Neural progenitor cell (in vitro differentiated cells): ENCODE measurements around the gene CKLF. TPM values are rescaled to one million over a fixed set of nuclear protein-coding genes. Genes with fewer than 3 reads are reported as not detected.
A peak's percentile ranks its signal among the peaks of the same experiment; 100 is the strongest.

Experiments
- DNase-seq: peaks from one replicate; pipeline ENCODE4 v3.0.0-alpha.2; 2016; ENCODE audit warnings: low spot score
- H2AFZ ChIP-seq: fragments of 200-600 bp; sonication (generic); replicated peaks from 2 replicates; pipeline ENCODE4 v1.6.1; 2016; ENCODE audit warnings: antibody characterized with exemption
- H3F3A ChIP-seq: fragments of 200-600 bp; sonication (generic); 2 replicates; pipeline ENCODE4 v1.6.1; 2016; ENCODE audit warnings: antibody characterized with exemption, low read depth
- H3K27ac ChIP-seq: fragments of 200-600 bp; sonication (generic); 2 replicates; pipeline ENCODE4 v1.5.1; 2016; ENCODE audit warnings: mild to moderate bottlenecking
- H3K27me3 ChIP-seq: fragments of 200-600 bp; sonication (generic); 2 replicates; pipeline ENCODE4 v1.6.1; 2016; ENCODE audit warnings: mild to moderate bottlenecking, moderate library complexity
- H3K36me3 ChIP-seq: fragments of 200-600 bp; sonication (generic); 2 replicates; pipeline ENCODE4 v1.5.1; 2016
- H3K4me1 ChIP-seq: fragments of 200-600 bp; sonication (generic); 2 replicates; pipeline ENCODE4 v1.6.1; 2016; ENCODE audit warnings: mixed run types
- H3K4me2 ChIP-seq: fragments of 200-600 bp; sonication (generic); 2 replicates; pipeline ENCODE4 v1.6.1; 2016
- H3K4me3 ChIP-seq: fragments of 200-600 bp; sonication (generic); 2 replicates; pipeline ENCODE4 v1.5.1; 2016
- H3K79me2 ChIP-seq: fragments of 200-600 bp; sonication (generic); 2 replicates; pipeline ENCODE4 v1.6.1; 2016; ENCODE audit warnings: low read depth
- H3K9ac ChIP-seq: fragments of 200-600 bp; sonication (generic); 2 replicates; pipeline ENCODE4 v1.6.1; 2016
- H3K9me3 ChIP-seq: fragments of 200-600 bp; sonication (generic); 2 replicates; pipeline ENCODE4 v1.5.1; 2016; ENCODE audit warnings: low read depth
- H4K20me1 ChIP-seq: fragments of 200-600 bp; sonication (generic); 2 replicates; pipeline ENCODE4 v1.6.1; 2016; ENCODE audit warnings: low read depth
- H3K27ac Mint-ChIP-seq: 3 replicates; pipeline ENCODE4 v1.8.0; 2021; ENCODE audit warnings: mixed read lengths
- H3K27me3 Mint-ChIP-seq: 2 replicates; pipeline ENCODE4 v1.8.0; 2022; ENCODE audit warnings: low read depth, mild to moderate bottlenecking, inconsistent platforms, moderate library complexity, mixed read lengths; ENCODE audit not compliant: insufficient read depth
- H3K36me3 Mint-ChIP-seq: 3 replicates; pipeline ENCODE4 v1.8.0; 2021; ENCODE audit warnings: mixed read lengths
- H3K4me1 Mint-ChIP-seq: 3 replicates; pipeline ENCODE4 v1.8.0; 2021; ENCODE audit warnings: mixed read lengths
- H3K4me3 Mint-ChIP-seq: 3 replicates; pipeline ENCODE4 v1.8.0; 2021; ENCODE audit warnings: mild to moderate bottlenecking, moderate library complexity, mixed read lengths
- H3K9me3 Mint-ChIP-seq: 3 replicates; pipeline ENCODE4 v1.8.0; 2020; ENCODE audit warnings: mixed read lengths
- CTCF ChIP-seq: fragments of 200-600 bp; sonication (generic); IDR thresholded peaks from 2 replicates; pipeline ENCODE4 v1.5.1; 2017; ENCODE audit warnings: antibody characterized with exemption, mild to moderate bottlenecking
- EZH2 ChIP-seq: fragments of 200-600 bp; sonication (generic); IDR thresholded peaks from 2 replicates; pipeline ENCODE4 v1.6.1; 2017; ENCODE audit warnings: antibody characterized with exemption, mild to moderate bottlenecking, moderate library complexity
- EZH2phosphoT487 ChIP-seq: fragments of 200-600 bp; sonication (generic); IDR thresholded peaks from 2 replicates; pipeline ENCODE4 v1.6.1; 2017; ENCODE audit warnings: antibody characterized with exemption
- total RNA-seq: library from RNA; depleted of rRNA; stranded (reverse); fragments of >200 nt; gene quantifications from 2 replicates; pipeline ENCODE4 v1.2.3, GENCODE V29; 2015; ENCODE audit warnings: low replicate concordance

CKLF gene
- total RNA-seq, 1 donor from 2014 or later: 38.6 TPM

GRCh38 chr16:66605979-66606751, 53.8 kb downstream of the CKLF start:
- Histone ChIP-seq H3K4me1 (peaks cover 9% of the 10 kb centered on the region), H3K36me3 (no peaks in the 10 kb centered on the region), H3F3A (peaks cover 29% of the 10 kb centered on the region), H3K4me2 (peak overlapping the region; percentile 85), H3K27ac (no peak overlapping the region), H3K9me3 (no peaks in the 10 kb centered on the region), H3K27me3 (no peaks in the 10 kb centered on the region), H3K4me3 (peak overlapping the region; percentile 95), H4K20me1 (peaks cover 51% of the 10 kb centered on the region), H2AFZ (no peak overlapping the region), H3K79me2 (peaks cover 43% of the 10 kb centered on the region), H3K9ac (peak overlapping the region; percentile 62)
- TF ChIP-seq EZH2phosphoT487: no peak
- Mint-ChIP-seq H3K4me1 (peaks cover 31% of the 10 kb centered on the region), H3K36me3 (peaks cover 15% of the 10 kb centered on the region), H3K4me3 (peak overlapping the region; percentile 83), H3K9me3 (no peaks in the 10 kb centered on the region), H3K27me3 (peaks cover 8% of the 10 kb centered on the region), H3K27ac (no peak overlapping the region)
- DNase-seq: no peak

- no peaks in the 10 kb centered on the region for H3K9me3 Mint-ChIP-seq
- H3K4me1 ChIP-seq: peaks cover 9% of the 10 kb centered on the region
- peaks cover 9% of the 10 kb centered on the region for H3K36me3 ChIP-seq
- H3K4me1 Mint-ChIP-seq: peaks cover 27% of the 10 kb centered on the region
- peaks cover 22% of the 10 kb centered on the region for H3F3A ChIP-seq
- DNase-seq: peak; percentile 90
- peaks cover 43% of the 10 kb centered on the region for H3K79me2 ChIP-seq
- H3K27ac Mint-ChIP-seq: no peak overlapping the region
- H2AFZ ChIP-seq: no peak overlapping the region
- H3K4me3 Mint-ChIP-seq: peak overlapping the region; percentile 64
- no peak overlapping the region for H3K9ac ChIP-seq
- no peaks in the 10 kb centered on the region for H3K27me3 ChIP-seq
- peaks cover 51% of the 10 kb centered on the region for H4K20me1 ChIP-seq
- H3K4me3 ChIP-seq: no peak overlapping the region
- H3K4me2 ChIP-seq: no peak overlapping the region
- peaks cover 11% of the 10 kb centered on the region for H3K27me3 Mint-ChIP-seq
- H3K9me3 ChIP-seq: no peaks in the 10 kb centered on the region
- TF ChIP-seq EZH2phosphoT487 (no peak), CTCF (peak; percentile 95)
- H3K36me3 Mint-ChIP-seq: peaks cover 32% of the 10 kb centered on the region
- H3K27ac ChIP-seq: no peak overlapping the region
Observed at GRCh38 chr16:66608241-66609138, 56.1 kb downstream of the CKLF start.

DNA sequence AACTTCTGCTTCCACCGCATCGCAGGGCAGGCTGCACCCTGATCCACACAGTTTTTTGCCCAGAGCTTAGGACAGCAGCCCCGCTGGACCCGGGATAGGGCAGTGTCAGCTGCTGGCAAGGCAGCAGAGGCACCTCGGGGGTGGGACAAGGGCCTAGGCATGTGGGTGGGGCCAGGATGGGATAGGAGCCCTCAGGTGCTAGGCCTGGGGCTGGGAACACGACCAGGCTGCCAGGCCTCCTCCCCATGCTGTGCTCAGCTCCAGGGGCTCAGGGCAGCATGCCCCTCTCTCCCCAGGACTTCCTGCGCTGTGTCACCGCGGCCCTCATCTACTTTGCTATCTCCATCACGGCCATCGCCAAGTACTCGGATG, 56.7 kb downstream of the CKLF start:
- peaks cover 21% of the 10 kb centered on the region for H3F3A ChIP-seq
- H3K36me3 ChIP-seq: peaks cover 10% of the 10 kb centered on the region
- no peaks in the 10 kb centered on the region for H3K27me3 ChIP-seq
- Mint-ChIP-seq H3K4me1 (peaks cover 21% of the 10 kb centered on the region), H3K36me3 (peaks cover 34% of the 10 kb centered on the region), H3K4me3 (no peak overlapping the region), H3K9me3 (no peaks in the 10 kb centered on the region), H3K27ac (no peak overlapping the region), H3K27me3 (peaks cover 8% of the 10 kb centered on the region)
- peaks cover 9% of the 10 kb centered on the region for H3K4me1 ChIP-seq
- H4K20me1 ChIP-seq: peaks cover 51% of the 10 kb centered on the region
- no peak for DNase-seq
- TF ChIP-seq EZH2phosphoT487 (no peak), EZH2 (no peak), CTCF (no peak)
- H2AFZ ChIP-seq: no peak overlapping the region
- peaks cover 43% of the 10 kb centered on the region for H3K79me2 ChIP-seq
- H3K4me2 ChIP-seq: no peak overlapping the region
- no peak overlapping the region for H3K9ac ChIP-seq
- no peak overlapping the region for H3K27ac ChIP-seq
- H3K9me3 ChIP-seq: no peaks in the 10 kb centered on the region
- no peak overlapping the region for H3K4me3 ChIP-seq
